HG03095 (cell line): ENCODE results near the gene CAPN6.

ENCODE experiments used
- ATAC-seq: cut with Tn5 transposase; IDR thresholded peaks from one replicate; pipeline ENCODE4 v1.9.1; 2021; ENCODE audit warnings: moderate library complexity; ENCODE audit not compliant: unreplicated experiment

CAPN6 gene

GRCh38 chrX:111207851-111208250, 62.4 kb downstream of the CAPN6 start:
- ATAC-seq = no peak

GRCh38 chrX:111200327-111200726, 70.0 kb downstream of the CAPN6 start:
- ATAC-seq = no peak

- no peak for ATAC-seq
Measured at GRCh38 chrX:111199505-111199904, 70.8 kb downstream of the CAPN6 start.
